ENCODE measurements around the gene DRC1.

DNA sequence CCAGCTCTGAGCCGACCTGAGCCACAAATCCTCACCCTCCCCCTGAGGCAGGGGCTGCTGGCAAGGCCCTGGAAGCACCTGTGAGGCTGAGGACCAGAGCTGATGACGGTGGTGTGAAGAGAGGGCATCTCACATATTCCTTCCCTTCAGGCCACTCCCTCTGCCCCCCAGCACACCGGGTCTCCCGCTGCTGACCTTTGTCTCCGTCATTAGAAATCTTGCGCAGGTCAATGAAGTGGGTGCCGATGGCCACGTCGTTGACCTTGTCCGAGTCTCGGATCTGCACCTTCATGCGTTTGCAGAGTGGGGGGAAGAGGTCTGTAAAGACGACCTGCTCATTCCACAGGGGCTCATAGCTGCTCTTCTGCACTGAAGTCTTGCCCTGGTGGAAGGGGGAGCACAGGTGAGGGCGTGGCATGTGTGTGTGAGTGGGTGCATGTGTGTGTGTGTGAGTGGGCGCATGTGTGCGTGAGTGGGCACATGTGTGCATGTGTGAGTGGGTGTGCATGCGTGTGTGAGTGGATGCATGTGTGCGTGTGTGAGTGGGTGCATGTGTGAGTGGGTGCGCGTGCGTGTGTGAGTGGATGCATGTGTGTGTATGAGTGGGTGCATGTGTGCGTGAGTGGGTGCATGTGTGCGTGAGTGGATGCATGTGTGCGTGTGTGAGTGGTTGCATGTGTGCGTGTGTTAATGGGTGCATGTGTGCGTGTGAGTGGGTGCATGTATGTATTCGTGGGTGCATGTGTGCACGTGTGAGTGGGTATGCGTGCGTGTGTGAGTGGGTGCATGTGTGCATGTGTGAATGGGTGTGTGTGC, 80.7 kb downstream of the DRC1 start:
- TF ChIP-seq, protein P1, sequence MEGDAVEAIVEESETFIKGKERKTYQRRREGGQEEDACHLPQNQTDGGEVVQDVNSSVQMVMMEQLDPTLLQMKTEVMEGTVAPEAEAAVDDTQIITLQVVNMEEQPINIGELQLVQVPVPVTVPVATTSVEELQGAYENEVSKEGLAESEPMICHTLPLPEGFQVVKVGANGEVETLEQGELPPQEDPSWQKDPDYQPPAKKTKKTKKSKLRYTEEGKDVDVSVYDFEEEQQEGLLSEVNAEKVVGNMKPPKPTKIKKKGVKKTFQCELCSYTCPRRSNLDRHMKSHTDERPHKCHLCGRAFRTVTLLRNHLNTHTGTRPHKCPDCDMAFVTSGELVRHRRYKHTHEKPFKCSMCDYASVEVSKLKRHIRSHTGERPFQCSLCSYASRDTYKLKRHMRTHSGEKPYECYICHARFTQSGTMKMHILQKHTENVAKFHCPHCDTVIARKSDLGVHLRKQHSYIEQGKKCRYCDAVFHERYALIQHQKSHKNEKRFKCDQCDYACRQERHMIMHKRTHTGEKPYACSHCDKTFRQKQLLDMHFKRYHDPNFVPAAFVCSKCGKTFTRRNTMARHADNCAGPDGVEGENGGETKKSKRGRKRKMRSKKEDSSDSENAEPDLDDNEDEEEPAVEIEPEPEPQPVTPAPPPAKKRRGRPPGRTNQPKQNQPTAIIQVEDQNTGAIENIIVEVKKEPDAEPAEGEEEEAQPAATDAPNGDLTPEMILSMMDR (IDR thresholded peaks at IDR 0.05) = no peak
- no peak for TF ChIP-seq POLR2A (IDR thresholded peaks at IDR 0.05)

Measured in lower leg skin (tissue), 3 donors.